Kidney tubule cell (primary cell): Measurements from ENCODE around the gene RPL12.

Source experiments
- DNase-seq: peaks from one replicate; pipeline ENCODE4 v3.0.0-alpha.2; 2018; ENCODE audit warnings: low spot score

RPL12 gene

GRCh38 chr9:127404631-127405030 lies 46.6 kb downstream of the RPL12 start:
- no peak for DNase-seq

GRCh38 chr9:127403507-127404192 lies 47.6 kb downstream of the RPL12 start:
- no peak for DNase-seq

- DNase-seq = no peak
Measured at GRCh38 chr9:127402401-127403090, 48.7 kb downstream of the RPL12 start.

GRCh38 chr9:127399736-127400269 lies 51.4 kb downstream of the RPL12 start:
- DNase-seq = no peak

GRCh38 chr9:127398715-127399400 lies 52.3 kb downstream of the RPL12 start:
- DNase-seq = no peak

GRCh38 chr9:127398275-127398647 lies 52.9 kb downstream of the RPL12 start:
- DNase-seq = no peak
